ENCODE data around the gene STOML2. TPM values are rescaled to one million over a fixed set of nuclear protein-coding genes. Genes with fewer than 3 reads are reported as not detected.

STOML2 gene
- total and polyA plus RNA-seq, 9 of the 15 experiments (the other 6 are each of a cell fraction or from before 2014, with no cell fraction given): 110 to 220 (median 174) TPM

- Histone ChIP-seq H3K4me2 (ENCODE audit: insufficient read depth, low read length) (no peak overlapping the region), H2AFZ (ENCODE audit: low read depth, low read length) (no peak overlapping the region), H4K20me1 (replicated peaks; ENCODE audit: control insufficient read depth, insufficient read depth, low read length) (no peaks in the 10 kb centered on the region), H3K27ac (ENCODE audit: extremely low read depth, low read depth, low read length) (no peak overlapping the region), H3K36me3 (ENCODE audit: control insufficient read depth, insufficient read depth, low read length) (no peaks in the 10 kb centered on the region), H3K9me3 (replicated peaks; ENCODE audit: control insufficient read depth, insufficient read depth, low read depth, low read length) (no peaks in the 10 kb centered on the region), H3K27me3 (ENCODE audit: control insufficient read depth in 2 of 2, insufficient read depth in 2 of 2, low read length in 2 of 2) (no peaks in the 10 kb centered on the region), H3K4me1 (replicated peaks in 1 of 2; ENCODE audit: control insufficient read depth in 2 of 2, insufficient read depth in 2 of 2, low read length in 2 of 2) (peaks cover 0 to 8% of the 10 kb centered on the region in 2 experiments; a peak in 2 of 5 replicates), H3K79me2 (ENCODE audit: control insufficient read depth, insufficient read depth, low read length) (no peaks in the 10 kb centered on the region), H3K9me1 (ENCODE audit: control insufficient read depth, insufficient read depth, low read length) (no peaks in the 10 kb centered on the region), H3K4me3 (no peak overlapping the region), H3K9ac (ENCODE audit: insufficient read depth in 1 of 2, low read depth in 2 of 2, low read length in 2 of 2) (no peak overlapping the region)
- FAIRE-seq: no peak
- intact Hi-C loops (cut with micrococcal nuclease) (no loop called here), in situ Hi-C loops (cut with MboI) (no loop called here)
- 7% methylated on average over 3 of the region's 6 CpGs for WGBS (ENCODE audit: insufficient coverage, low coverage, missing lambda C conversion rate)
- POLR2A ChIA-PET: interaction anchor here (0.6 kb wide), 1 partner anchor 344 kb away, joined by 3 read pairs; no protein-coding TSS in a partner anchor
- ATAC-seq: no peak
- CTCF ChIA-PET (ENCODE audit: low intra/inter-chr PET ratio): no interaction called here
- DNase-seq (ENCODE audit: extremely low read depth in 1 of 4, low spot score in 3 of 4): peak in 2 of 4 experiments; percentile 7
- BruUV-seq (replicated peaks): no TSS peak
- TF ChIP-seq SETDB1 (IDR thresholded peaks at IDR 0.05; ENCODE audit: low read length) (no peak), ZNF586 (CRISPR knock-in tag; conservative IDR thresholded peaks at IDR 0.05) (no peak), MED1 (CRISPR knock-in tag; IDR thresholded peaks at IDR 0.05; ENCODE audit: borderline replicate concordance) (no peak), MEIS2 (IDR thresholded peaks at IDR 0.05; ENCODE audit: partially characterized antibody) (peak; percentile 94), SMAD3 (CRISPR knock-in tag; conservative IDR thresholded peaks at IDR 0.05) (no peak), OTX1 (CRISPR knock-in tag; IDR thresholded peaks at IDR 0.05) (no peak), MLX (CRISPR knock-in tag; conservative IDR thresholded peaks at IDR 0.05) (no peak), SRSF1 (IDR thresholded peaks at IDR 0.05; ENCODE audit: low read depth, low read length) (no peak)
- TF ChIP-seq, protein P1, sequence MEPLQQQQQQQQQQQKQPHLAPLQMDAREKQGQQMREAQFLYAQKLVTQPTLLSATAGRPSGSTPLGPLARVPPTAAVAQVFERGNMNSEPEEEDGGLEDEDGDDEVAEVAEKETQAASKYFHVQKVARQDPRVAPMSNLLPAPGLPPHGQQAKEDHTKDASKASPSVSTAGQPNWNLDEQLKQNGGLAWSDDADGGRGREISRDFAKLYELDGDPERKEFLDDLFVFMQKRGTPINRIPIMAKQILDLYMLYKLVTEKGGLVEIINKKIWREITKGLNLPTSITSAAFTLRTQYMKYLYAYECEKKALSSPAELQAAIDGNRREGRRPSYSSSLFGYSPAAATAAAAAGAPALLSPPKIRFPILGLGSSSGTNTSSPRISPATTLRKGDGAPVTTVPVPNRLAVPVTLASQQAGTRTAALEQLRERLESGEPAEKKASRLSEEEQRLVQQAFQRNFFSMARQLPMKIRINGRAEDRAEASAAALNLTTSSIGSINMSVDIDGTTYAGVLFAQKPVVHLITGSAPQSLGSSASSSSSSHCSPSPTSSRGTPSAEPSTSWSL (CRISPR knock-in tag; IDR thresholded peaks at IDR 0.05; ENCODE audit: borderline replicate concordance): no peak
- TF ChIP-seq, protein P2, sequence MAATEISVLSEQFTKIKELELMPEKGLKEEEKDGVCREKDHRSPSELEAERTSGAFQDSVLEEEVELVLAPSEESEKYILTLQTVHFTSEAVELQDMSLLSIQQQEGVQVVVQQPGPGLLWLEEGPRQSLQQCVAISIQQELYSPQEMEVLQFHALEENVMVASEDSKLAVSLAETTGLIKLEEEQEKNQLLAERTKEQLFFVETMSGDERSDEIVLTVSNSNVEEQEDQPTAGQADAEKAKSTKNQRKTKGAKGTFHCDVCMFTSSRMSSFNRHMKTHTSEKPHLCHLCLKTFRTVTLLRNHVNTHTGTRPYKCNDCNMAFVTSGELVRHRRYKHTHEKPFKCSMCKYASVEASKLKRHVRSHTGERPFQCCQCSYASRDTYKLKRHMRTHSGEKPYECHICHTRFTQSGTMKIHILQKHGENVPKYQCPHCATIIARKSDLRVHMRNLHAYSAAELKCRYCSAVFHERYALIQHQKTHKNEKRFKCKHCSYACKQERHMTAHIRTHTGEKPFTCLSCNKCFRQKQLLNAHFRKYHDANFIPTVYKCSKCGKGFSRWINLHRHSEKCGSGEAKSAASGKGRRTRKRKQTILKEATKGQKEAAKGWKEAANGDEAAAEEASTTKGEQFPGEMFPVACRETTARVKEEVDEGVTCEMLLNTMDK (IDR thresholded peaks at IDR 0.05; ENCODE audit: borderline replicate concordance, insufficient read depth, low read depth, low read length, poor library complexity, severe bottlenecking): no peak
- TF ChIP-seq, protein P3, sequence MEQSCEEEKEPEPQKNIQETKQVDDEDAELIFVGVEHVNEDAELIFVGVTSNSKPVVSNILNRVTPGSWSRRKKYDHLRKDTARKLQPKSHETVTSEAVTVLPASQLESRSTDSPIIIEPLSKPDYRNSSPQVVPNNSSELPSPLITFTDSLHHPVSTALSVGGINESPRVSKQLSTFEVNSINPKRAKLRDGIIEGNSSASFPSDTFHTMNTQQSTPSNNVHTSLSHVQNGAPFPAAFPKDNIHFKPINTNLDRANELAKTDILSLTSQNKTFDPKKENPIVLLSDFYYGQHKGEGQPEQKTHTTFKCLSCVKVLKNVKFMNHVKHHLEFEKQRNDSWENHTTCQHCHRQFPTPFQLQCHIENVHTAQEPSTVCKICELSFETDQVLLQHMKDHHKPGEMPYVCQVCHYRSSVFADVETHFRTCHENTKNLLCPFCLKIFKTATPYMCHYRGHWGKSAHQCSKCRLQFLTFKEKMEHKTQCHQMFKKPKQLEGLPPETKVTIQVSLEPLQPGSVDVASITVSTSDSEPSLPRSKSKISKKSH (CRISPR knock-in tag; IDR thresholded peaks at IDR 0.05): no peak
- TF ChIP-seq, protein P4, sequence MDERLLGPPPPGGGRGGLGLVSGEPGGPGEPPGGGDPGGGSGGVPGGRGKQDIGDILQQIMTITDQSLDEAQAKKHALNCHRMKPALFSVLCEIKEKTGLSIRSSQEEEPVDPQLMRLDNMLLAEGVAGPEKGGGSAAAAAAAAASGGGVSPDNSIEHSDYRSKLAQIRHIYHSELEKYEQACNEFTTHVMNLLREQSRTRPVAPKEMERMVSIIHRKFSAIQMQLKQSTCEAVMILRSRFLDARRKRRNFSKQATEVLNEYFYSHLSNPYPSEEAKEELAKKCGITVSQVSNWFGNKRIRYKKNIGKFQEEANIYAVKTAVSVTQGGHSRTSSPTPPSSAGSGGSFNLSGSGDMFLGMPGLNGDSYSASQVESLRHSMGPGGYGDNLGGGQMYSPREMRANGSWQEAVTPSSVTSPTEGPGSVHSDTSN (CRISPR knock-in tag; IDR thresholded peaks at IDR 0.05; ENCODE audit: low read depth): no peak
- TF ChIP-seq, protein P4 (tag; conservative IDR thresholded peaks at IDR 0.05; ENCODE audit: low read depth): peak; percentile 83
These were observed 32.0 kb upstream of the STOML2 start for GRCh38 chr9:35134920-35135319.
